Uterus (tissue), 2 donors: Measurements from ENCODE around the gene SPECC1.

Experiments used
- CTCF ChIP-seq, 4 experiments: fragments of 200-600 bp in 2 of 4; fragments of 450-650 bp in 2 of 4; sonication (generic) in 2 of 4; IDR thresholded peaks; one replicate each; pipeline ENCODE4 v1.5.1; 2016 to 2019; ENCODE audit warnings: antibody characterized with exemption in 4 of 4, mild to moderate bottlenecking in 2 of 4, moderate library complexity in 1 of 4
- POLR2A ChIP-seq, 2 donors: fragments of 450-650 bp; IDR thresholded peaks; one replicate each; pipeline ENCODE4 v1.6.1; 2016; ENCODE audit warnings: antibody characterized with exemption in 2 of 2, mild to moderate bottlenecking in 1 of 2, moderate library complexity in 1 of 2

- TF ChIP-seq CTCF (IDR thresholded peaks at IDR 0.05), result no peak
- TF ChIP-seq POLR2A (IDR thresholded peaks at IDR 0.05), result no peak
Measured at GRCh38 chr17:20046629-20047028, 37.5 kb downstream of the SPECC1 start.
